ENCODE data around the gene BCAR3.

BCAR3 gene

DNA sequence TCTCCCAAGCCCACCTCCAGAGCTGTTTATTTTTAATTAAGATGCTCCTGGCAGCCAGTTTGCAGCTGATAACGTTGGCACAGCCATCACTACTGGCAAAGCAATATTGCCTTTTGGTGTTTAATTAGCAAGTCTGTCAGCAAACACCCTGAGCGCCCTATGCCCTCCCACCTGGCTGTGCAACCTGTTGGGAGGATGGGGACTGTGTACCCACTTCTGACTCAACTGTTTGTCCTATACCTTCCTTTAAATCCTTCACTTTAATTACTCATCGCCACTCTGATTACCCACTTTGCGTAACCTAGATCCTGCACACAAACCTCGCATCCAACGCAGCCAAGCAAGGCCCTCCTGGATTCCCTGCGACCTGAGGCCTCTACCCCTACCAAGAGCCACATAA is 67.1 kb downstream of the BCAR3 start:
- DNase-seq: peak; percentile 18

DNA sequence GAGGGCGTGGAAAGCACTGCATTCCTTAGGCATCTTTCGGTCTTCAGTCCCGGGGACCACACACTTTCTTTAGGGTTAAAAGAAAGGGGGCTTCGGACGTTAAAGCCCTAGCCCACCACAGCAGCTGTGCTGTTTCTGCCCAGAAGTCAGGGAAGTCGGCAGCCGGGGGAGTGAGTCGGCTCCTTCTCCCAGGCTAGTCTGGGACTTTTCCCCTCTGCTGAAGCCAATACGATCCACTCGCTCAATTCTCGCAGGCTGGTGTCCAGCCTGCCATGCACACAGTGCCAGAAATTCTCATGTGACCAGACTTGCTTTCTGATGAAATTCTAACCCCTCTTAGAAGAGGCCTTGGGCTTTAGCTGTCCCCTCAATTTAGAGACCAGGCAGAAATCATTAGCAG is 67.7 kb downstream of the BCAR3 start:
- DNase-seq: no peak

GRCh38 chr1:93612510-93612909 is 69.1 kb downstream of the BCAR3 start:
- no peak for DNase-seq

DNA sequence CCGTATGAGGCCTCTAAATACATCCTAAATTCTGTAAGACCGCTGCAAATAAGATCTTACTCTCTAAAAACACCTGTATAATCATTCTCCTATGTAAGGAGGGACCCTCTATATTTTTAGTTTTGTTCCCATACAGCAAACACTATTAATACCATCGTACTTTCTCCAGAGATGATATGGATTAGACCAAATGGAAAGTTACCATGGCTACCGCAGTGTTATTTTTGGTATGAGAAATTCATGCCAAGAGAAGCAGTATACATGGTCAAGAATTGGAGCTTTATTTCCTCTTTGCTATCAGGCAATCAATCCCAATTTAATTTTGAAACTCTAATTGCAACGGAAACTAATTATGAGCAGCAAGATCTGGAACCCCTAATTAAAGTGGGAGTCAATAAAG is 70.0 kb downstream of the BCAR3 start:
- DNase-seq: no peak

GRCh38 chr1:93609536-93609935 is 72.1 kb downstream of the BCAR3 start:
- DNase-seq: no peak

DNA sequence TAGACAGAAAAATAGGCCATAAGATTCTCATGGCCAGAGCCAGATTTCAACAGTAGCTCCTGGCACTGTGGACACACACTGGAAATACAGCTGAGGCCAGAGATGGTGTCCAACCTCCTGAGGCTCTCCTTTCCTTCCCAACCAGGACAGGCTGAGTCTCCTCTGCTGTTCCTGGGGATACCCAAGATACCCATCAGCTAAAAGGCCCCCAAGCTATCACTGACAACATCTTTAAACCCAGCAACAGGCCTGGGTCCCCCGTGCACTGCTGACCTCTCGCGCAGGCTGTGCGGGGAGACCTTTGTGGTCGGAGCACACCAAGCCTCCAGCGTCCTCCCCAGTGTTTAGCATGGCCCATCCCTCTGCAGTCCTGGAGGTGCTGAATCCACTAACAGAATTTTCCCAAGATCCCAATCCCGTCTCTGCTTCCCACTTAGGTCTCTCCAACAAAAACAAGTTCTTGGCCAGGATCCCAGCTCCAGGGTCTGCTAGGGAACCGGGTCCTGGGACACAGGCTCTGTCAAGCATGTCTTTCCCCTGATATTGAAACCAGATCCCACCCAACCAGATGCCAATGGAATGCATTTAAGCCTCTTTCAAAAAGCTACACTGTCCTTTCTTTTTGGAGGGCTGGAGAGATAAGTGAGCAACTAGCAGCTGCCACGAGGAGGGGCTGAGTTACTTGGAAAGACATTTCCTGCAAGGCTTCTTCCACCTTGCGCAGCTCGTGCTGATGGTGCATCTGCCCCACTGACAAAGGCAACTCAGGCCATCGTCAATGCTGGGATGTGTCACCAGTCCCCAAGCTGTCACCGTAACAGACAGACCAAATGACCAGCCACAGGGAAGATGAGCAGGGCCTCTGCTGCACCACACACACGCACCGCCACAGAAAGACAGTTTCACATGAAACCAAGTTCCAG is 73.2 kb downstream of the BCAR3 start:
- no peak for DNase-seq

GRCh38 chr1:93607814-93608186 is 73.8 kb downstream of the BCAR3 start:
- no peak for DNase-seq

DNA sequence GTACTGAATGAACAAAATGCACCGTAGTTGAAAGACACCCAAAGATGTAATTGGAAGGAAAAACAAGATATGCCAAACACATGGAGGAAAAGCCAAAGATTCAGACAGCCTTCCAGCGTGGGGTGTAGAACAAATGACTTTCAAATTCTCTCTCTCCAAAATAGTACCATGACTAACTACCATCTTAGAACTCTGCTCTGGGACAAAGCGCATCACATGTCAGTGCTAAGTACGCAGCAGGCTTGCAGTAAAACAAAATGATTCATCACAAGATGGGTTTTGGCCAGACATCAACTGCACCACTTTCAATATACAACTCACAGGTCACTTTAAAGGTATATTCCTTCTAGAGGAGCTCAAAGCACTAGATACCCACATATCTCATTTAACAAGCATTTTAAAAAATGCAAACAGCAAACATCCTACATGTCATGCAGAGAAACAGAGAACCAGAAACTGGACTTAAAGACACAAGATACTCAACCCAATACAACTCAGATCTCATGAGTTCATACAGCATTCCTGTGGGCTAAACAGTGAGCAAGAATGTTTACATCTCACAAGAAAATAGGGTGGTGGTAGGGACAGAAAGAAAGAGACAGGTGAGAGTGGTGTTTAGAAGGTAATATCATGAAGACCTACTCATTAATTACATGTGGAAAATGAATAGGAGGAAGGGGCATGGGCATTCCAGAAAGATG is 75.7 kb downstream of the BCAR3 start:
- DNase-seq: no peak

DNA sequence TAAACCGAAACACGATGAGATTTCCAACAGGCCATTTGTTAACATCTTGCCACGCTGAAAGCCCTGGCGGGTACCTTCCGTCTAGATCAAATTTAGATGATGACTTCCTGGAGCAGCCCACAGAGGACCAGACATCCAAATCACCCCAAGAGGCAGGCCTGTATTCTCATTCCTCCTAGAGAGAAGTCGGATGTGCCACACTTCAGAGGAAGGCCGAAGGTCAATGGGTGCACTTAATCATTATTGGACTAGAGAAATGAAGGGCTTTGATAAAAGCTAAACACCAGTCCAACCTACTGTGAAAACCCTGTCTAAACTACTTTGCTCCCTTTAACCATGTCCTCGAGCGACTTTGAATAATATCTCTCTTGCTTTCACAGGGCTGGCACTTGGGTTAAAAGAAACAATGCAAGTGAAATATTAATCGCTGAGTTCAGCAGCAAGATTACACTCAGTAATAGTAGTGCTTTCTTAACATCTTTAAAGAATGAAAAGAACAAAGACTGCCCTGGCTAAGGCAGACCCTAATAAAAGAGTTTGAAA is 76.5 kb downstream of the BCAR3 start:
- no peak for DNase-seq

- DNase-seq: no peak
Observed at GRCh38 chr1:93604411-93604810, 77.2 kb downstream of the BCAR3 start.

DNA sequence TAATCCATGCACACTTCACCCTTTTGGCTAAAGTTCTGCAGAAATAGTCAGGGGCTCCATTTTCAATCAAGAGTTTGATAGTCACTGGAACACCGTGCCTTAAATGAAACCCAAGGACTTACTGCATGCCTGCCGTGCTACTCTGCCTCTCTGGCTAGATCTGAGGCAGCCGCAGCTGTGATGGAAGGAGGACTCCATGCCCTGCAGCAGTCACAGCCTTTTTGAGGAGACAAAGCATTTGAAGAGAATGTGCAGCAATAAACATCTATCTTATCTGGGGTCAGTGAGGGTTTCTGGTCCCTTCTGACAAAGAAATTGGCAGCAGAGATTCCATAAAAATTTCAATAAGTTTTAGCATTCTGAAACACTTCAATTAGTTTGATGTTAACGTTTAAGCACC is 78.0 kb downstream of the BCAR3 start:
- DNase-seq: no peak

DNA sequence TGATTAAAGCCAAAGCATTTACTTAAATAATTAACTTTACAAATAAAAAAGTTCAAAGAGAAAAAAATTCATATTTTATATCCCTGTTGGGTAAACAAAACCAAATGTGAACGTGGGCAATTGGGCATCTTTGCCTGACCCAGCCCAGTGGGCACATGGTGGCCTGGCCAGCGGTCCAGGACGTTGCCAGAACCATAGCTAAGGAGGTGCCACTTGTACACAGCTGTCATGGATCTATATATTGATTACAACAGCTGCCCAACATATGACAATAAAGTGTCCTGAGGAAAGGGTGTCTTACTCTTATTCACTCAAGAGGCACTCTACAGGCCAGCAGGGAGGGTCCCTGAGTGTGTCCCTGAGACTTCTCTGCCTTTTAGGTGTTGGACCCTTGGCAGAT is 78.5 kb downstream of the BCAR3 start:
- no peak for DNase-seq

- DNase-seq: no peak
Observed at GRCh38 chr1:93602101-93602500, 79.5 kb downstream of the BCAR3 start.

DNA sequence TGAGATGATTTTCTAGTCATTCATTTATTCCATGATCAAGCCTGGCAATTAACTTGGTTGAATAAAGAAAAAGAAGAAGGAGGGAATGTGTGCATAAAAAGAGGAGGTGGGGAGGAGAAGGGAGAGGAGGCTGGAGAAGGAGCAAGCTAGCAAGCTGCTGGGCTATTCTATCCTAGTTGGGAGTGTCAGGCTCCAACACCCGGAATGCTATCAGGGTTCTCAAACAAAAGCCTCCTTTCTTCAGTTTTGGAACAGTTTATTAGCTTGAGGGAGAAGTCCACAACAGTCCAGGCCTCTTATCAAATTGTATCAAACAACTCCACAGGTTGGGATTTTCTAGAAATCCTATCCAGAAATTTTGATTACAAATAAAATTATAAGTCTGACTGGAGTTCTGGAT is 80.0 kb downstream of the BCAR3 start:
- no peak for DNase-seq

DNA sequence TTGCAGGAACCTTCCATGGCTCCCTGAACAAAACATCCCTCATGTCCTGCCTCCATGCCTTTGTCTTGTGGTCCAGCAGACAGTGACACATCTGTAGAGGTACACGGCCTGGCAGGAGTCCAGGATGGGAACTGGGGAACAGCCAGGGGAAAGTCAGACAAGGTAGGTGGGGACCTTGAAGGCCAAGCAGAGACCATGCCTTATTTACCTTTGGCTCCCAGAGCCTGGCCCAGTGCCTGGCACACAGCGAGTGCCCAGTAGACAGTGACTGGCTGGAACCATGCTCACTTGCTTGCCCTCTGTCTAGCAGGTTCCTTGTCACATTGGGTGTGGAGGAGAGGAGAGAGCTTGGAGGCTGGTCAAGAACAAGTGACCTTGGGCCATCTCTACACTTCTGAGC is 81.0 kb downstream of the BCAR3 start:
- DNase-seq: no peak

GRCh38 chr1:93599479-93599878 is 82.2 kb downstream of the BCAR3 start:
- no peak for DNase-seq

DNA sequence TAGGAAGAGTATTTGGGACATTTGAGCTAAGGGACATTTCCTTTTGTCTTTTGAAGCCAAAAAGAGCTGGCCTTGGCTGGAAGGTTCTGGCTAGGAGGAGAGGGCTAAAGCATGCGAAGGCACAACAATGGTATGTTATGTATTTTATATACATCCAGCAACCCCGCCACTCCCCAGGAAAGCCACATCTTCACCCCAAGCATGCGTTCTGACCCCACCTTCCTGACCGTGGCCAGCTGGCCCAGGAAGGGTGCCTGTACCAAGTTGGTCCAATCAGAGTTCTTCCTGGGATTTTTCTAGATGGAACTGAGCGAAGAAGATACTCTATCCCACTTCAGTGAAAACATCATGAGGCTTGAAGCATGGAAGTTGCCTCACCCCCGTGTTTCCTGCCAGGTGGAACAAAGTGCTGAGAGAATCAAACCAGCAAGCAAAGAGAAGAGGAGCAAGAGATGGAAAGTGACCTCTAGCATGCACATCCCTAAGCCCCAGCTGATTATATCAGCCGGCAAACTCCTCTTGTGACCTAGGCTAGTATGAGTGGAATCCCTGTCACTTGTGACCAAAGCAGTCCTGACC is 82.7 kb downstream of the BCAR3 start:
- no peak for DNase-seq

DNA sequence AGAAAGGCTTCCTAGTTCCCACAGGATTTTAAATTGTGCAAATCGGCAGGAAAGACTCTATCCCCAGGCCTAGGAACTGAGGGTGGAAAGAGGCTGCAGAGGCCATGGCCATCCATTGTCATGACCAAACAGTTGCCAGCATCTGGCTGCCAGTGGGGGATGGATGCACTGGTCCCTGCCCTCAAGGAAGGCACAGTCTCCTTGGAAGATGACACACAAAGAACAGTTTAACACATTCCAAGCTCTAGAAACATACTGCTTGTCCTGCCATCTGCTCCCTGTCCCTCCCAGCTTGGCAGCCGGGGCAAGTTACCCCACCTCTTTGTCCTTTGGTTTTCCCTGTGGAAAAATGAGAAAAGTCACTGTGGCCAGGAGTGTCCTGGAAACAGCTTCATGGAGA is 83.2 kb downstream of the BCAR3 start:
- no peak for DNase-seq

GRCh38 chr1:93597709-93598108 is 83.9 kb downstream of the BCAR3 start:
- DNase-seq: no peak

GRCh38 chr1:93596329-93597089 is 85.1 kb downstream of the BCAR3 start:
- DNase-seq: no peak

- DNase-seq: no peak
Observed at GRCh38 chr1:93595743-93596142, 85.9 kb downstream of the BCAR3 start.

- DNase-seq: no peak
Observed at GRCh38 chr1:93595266-93595665, 86.4 kb downstream of the BCAR3 start.

- DNase-seq: no peak
Observed at GRCh38 chr1:93594603-93594880, 87.1 kb downstream of the BCAR3 start.
